HG03103 (cell line): Measurements from ENCODE around the gene GCC1.
"Not testable (repeated sequence)": the region's sequence is repeated elsewhere in the genome, so short reads cannot be mapped to it uniquely, and the experiment has no call there.

ENCODE experiments used
- ATAC-seq: cut with Tn5 transposase; IDR thresholded peaks from one replicate; pipeline ENCODE4 v1.9.1; 2021; ENCODE audit warnings: low read depth; ENCODE audit not compliant: unreplicated experiment

GCC1 gene

DNA sequence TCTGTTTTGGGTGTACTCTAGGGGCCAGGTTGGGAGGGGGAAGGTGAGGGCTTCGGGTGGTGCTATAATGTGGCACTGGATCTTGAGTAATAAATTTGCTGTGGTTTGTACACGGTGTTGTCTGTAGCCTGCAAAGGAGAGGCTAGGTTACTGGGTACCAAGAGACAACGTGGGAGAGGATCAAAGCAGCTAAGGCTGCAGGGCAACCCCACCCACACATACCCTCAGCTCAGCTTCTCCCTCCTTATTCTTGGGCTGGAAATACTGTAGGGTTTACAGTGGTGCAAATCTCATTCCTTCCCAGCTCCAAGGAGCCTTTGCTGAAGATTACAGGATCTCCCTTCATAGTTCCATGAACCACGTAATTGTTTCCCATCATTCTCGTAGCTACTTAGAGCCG lies 6.2 kb upstream of the GCC1 start:
- ATAC-seq = no peak

DNA sequence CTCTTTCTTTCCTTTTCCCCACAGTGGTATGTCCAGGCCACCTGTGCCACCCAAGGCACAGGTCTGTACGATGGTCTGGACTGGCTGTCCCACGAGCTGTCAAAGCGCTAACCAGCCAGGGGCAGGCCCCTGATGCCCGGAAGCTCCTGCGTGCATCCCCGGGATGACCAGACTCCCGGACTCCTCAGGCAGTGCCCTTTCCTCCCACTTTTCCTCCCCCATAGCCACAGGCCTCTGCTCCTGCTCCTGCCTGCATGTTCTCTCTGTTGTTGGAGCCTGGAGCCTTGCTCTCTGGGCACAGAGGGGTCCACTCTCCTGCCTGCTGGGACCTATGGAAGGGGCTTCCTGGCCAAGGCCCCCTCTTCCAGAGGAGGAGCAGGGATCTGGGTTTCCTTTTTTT lies 5.8 kb upstream of the GCC1 start:
- ATAC-seq = no peak

DNA sequence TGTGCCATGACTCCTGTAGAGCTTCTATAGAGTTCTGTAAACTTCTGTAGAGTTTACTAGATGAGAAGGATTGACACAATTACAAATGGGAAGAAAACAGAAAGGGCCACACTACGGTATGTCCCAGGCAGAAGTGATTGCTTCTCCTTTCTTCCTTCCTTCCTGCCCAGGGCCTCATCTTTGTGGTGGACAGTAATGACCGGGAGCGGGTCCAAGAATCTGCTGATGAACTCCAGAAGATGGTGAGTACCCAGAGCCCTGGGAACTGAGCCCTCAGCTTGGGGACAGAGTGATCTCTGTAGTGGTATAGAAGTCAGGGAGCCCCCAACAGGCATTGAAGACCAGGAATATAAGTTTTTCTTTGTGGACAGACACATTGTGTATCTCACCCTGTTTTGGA lies 4.5 kb upstream of the GCC1 start:
- no peak for ATAC-seq

DNA sequence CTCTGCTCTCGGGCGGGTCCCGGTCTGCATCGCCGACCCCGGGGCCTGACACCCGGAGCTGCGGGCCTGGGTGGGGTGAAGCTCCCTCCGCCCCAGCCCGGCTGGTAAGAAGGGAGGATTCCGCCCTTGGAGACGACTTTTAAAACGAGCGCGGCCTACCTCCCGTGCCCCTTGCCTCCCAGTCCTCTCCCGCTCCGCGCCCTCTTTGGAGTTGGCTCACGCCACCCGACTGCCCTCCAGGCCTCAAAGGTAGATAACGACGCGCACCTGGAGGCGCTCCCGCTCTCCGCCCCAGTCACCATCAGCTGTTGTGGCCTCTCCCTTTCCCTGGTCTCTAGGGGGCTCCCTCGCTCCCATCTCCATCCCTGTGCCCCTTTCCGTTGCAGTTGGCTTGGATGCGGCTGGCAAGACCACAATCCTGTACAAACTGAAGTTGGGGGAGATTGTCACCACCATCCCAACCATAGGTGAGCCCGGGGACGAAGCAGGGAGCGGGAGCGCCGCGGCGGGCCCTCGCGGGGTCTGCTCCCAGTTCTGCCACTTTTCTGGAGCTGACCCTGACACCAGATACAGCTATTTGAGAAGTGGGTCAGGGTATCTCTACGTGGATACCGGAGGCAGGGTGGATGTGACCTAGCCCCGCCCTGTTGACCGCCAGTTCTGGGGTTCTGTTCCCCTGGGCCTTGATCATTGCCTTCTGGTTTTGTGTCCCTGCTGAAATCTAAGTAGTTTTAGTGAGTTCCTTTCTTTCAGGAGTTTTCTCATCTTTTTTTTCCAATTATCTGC lies 3.5 kb upstream of the GCC1 start:
- peak; percentile 7 for ATAC-seq

DNA sequence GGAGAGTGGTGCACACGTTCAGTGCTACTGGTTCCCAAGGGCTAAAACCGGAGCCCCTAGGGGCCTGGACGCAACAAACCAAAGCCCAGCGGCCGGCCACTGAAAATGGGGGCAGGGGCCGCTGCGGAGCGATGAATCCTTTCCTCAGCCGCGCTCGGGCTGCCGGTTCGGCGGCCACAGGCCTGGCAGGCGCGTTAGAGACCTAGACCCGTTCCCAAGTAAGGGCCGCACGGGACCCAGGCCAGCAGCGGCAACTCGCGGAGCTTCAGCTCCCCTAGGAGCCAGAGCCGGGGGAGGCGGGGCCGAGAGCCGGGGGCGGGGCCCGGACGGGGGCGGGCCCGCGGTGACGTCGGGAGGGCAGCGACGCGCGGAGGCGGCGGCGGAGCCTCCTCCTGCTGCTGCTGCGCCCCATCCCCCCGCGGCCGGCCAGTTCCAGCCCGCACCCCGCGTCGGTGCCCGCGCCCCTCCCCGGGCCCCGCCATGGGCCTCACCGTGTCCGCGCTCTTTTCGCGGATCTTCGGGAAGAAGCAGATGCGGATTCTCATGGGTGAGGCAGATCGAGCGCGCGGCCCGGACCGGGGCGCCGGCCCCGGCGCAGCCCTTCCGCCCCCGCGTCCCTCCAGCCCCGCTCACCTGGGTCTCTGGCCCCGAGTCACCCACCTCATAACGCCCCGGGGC lies 2.8 kb upstream of the GCC1 start, which contains the start of gene ARF5:
TSS of gene ARF5 (plus strand) at position 393 of the 678 bp plus-strand sequence. CDS start at position 481, 88 bp downstream.
- ATAC-seq = peak; percentile 64

DNA sequence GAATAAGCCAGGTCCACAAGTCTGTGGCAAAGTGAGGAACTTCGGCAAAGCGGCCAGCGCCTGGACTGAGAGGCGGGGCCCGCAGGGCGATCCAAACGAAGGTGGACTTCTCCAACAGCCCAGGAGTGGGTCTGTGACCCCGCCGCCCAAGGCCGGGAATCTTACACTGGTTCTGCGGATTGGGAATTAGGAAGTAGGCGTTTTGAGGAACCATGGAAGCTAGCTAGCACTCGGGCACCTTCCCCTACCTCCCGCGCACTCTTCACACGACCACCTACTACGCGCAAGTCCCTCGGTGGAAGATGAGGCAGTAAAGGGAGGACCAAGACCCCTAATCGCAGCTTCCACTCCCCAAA lies 2.2 kb upstream of the GCC1 start:
- no peak for ATAC-seq

DNA sequence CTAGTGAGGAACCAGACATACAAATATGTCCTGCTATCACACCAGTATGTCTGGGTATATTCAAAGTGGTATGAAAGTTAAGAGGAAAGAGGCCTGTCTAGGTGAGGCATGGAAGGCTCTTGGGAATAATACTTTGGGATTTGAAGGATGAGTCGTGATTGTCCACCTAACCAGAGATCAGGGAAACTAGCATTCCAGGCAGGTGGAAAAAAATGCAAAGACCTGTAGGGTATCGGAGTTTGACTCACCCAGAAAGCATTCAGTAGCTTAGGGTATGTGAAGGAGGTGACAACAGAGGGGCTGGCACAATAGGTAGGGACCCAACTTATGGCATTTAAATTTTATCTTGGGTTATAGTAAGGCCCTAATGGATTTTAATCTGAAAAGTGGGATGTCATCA lies 950 bp upstream of the GCC1 start:
- ATAC-seq = no peak

DNA sequence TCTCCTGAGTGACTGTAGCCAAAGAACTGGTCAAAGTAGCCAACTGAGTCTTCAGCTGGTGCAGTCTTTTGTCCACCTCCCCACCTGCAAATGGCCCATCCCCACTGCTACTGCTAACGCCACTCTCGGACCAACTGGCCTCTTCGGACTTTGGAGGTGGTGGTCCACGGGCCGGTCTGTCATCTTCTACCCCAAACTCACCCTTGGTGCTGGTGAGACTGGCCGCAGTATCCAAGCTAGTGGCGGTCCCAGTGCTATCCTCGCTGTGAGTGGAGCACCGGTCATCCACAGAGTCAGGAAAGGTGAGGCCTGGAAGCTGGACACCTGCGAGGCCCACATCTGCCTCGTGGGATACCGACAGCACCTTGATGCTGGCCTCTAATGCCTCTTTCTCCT lies 750 bp downstream of the GCC1 start:
- no peak for ATAC-seq

DNA sequence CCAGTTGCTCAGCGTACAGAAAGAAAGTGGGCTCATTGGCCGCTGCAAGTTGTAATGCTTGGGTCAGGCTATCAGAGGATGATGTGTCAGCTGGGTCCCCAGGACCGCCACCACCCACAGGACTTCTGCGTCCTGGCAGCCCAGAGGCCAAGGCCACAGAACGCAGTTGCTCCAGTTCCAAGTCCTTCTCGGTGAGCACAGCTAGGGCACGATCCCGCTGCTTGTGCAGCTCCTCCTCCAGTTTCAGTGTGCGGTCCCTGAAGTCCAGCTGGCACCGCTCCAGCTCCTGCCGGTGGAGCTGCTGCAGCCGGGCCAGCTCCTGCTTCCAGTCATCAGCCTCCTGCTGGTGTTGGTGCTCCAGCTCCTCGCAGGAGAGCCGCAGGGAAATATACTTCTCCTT lies 3.0 kb downstream of the GCC1 start:
- ATAC-seq = no peak

DNA sequence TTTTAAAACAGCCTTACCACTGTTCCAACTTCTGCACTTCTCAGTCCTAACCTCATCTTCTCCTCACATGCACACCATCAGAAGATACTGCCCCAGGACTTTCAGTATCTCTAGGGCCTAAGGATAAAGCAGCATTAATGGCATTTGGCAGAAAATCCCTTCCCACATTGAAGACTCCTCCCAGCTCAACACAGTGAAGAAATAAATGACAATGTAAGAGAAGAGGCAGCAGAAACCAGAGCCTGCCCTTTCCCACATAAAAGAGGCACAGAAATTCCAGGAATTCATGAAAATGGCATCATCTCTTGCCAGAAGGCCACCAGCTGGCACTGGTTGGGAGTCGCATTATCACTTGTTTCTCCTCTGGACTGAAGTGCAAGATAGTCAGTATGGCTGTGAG lies 3.7 kb downstream of the GCC1 start:
- no peak for ATAC-seq

DNA sequence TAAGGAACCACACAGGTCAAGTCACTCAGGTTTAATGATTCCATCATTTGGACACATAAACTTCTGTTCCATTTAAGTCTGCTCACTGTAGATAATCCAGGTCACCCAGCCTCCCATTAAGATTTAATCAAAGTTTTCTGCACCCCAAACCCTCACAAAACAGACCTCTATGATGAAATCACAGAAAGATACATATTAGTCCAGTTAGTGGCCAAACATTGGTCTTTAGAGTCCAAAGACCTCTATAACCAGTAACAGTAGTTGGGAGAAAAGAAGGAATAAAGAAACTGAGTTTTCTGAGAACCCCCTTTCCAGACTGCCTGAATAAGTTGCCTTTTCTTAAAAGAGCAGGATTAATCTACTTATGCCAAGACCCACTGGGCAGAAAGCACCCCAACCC lies 4.8 kb downstream of the GCC1 start:
- no peak for ATAC-seq

DNA sequence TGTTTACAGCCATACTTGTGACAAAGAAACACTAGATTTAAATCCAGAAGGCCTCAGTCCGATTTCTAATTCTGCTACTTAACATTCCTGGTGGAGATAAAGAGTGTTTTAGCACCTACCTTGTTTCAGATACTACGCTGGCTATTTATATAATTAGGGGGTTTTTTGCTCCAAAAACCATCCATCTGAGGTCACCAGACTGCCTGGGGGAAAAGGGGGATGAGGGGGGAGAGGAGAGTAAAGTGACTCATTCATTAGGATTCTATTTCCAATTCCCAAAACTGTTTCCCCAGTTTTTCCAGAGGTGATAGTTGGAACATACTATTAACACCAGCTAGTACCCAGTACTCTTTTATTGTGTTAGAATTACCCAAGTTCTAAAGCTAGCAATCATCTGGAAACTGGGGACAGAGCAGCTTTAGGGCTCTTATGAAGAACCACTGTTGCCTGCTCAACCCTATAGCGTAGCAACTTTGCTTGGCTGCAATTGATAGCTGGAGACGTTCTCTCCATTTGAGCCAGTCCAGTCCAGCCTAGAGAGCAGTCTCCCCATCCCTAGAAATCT lies 6.6 kb downstream of the GCC1 start:
- no peak for ATAC-seq

DNA sequence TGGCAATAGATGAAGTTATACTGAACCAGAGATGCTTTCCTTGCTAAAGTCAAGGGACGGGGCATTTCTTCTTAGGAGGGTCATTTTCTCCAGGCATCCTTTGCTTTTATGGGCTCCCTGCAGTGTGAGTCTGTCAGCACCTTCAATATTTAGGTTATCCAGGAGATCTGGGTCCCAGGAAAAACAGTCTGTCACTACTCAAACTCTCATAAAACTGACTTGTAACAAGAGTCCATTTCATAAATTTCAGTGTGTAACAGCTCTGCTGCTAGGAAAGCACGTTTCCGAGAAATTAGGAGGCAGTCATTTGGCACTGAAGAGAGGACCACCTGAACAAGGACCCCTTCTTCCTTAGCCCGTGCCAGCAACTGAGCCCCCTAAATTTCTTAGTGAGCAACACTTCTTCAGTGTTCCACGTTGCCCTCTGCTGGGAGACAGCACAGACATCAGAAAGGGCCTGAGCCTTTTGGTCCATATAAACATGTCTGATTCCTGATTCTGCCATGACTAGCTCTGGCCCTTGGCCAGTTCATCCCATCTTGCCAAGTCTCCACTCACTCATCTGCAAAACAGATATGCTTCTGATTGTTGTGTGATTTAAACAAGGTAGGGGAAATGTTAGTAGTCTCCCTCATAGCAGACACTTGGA lies 7.2 kb downstream of the GCC1 start:
- ATAC-seq = no peak

DNA sequence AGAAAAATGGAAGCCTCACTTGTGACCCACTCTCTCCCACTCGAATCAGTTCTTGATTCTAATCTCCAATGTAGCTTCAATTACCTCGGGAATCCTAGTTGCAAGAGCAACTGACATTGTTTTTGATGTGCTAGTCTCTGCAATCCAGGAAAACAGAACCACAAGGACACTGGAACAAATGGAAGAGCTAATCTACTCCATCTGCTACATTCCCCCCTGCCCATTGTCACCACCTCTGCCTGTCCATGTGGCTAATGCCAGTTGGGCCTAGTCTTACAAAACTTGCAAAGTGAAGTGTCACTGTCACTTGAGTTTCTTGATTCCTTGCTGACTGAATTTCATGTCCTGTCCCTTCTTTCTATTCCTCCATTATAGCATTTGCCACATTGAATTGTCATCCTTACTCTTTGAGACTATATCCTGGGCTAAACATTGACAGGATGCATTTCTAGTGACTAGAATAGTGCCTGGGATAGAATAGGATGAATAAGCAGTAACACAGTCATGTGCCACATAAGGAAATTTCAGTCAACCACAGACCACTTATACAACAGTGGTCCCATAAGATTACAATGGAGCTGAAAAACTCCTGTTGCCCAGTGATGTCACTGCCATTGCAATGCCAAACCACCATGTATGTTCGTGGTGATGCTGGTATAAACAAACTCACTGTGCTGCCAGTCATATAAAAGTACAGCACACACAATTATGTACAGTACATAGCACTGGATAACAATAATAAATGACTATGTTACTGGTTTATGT lies 13.5 kb downstream of the GCC1 start:
- ATAC-seq = no peak

DNA sequence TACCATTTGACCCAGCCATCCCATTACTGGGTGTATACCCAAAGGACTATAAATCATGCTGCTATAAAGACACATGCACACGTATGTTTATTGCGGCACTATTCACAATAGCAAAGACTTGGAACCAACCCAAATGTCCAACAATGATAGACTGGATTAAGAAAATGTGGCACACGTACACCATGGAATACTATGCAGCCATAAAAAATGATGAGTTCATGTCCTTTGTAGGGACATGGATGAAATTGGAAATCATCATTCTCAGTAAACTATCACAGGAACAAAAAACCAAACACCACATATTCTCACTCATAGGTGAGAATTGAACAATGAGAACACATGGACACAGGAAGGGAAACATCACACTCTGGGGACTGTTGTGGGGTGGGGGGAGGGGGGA lies 17.4 kb downstream of the GCC1 start:
- not testable (repeated sequence) for ATAC-seq

DNA sequence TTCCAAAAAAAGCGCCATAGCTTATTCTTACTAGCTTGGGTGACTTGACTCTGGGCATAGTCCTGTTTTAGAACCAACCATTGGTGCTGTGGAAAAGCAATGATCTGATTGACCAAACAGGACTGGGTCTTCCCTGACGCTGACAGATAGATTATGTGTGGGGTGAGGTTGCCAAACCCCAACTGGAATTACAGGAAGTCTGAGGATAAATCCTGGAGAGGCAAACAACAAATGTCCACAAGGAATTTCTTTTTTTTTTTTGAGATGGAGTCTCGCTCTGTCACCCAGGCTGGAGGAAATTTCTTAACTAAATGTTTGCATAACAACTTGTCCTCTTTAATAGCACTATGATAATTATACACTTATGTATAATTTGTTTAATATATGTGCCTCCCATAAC lies 19.2 kb downstream of the GCC1 start:
- ATAC-seq = no peak

DNA sequence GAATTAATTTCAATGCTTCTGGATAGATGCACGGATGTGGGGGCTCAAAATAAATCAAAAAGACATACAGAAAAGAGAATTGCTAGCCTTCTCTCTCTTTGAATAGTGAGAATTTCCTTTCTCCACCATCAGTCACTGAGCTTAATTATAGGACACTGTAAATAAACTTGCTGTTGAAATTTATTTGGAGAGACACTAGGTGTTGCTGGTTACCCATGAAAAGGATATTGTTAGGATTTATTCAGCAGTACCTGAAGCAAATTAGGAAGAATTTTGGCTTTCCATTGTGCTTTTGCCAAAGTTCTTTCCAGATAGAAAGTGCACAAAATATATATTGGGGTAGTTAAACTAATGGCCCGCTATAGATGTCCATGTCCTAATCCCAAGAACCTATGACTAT lies 27.6 kb downstream of the GCC1 start:
- ATAC-seq = no peak

DNA sequence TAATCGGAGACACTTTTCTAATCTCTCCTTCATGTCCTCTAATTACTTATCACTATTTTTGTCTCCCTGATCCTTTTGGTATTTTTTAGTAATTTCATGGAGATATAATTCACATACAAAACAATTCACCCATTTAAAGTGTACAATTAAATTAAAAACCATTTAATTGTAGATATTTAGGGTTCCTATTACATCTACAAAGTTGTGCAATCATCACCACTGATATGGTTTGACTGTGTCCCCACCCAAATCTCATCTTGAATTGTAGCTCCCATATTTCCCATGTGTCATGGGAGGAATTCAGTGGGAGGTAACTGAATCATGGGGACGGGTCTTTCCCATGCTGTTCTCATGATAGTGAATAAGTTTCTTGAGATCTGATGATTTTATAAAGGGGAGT lies 29.0 kb downstream of the GCC1 start:
- ATAC-seq = no peak

DNA sequence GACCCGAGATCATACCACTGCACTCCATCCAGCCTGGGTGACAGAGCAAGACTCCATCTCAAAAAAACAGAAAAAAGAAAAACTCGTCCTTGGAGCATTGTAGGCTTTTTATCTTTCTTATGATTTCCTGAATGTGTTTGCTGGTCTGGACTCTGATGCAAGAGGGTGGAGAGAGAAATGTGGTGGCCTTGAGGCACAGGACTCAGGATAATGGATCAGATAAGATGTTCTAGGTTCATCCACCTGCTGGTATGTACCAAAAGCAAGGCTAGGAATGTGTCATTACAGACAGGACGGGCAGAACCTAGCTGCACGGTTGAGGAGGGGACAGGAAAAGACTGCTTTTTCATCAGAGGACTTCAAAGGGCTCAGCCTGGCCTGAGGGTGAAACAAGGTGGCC lies 33.5 kb downstream of the GCC1 start:
- no peak for ATAC-seq

DNA sequence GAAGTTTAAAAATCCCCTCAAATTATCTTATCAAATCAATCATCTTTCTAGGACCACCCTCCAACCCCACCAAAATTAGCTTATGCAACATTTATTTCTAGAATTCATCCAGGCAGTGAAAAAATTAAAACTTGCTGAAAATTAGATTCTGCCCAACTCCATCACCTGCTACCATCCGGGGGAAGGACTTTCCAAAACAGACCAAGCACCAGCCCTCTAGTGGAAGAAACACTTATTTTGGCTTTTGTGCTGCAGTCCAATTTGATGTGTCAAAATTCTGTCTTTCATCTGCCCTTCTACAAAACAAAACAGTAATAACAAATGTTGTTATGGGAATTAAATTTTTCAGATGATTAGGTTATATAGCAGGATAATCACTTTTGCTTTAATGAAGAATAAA lies 35.1 kb downstream of the GCC1 start:
- no peak for ATAC-seq

DNA sequence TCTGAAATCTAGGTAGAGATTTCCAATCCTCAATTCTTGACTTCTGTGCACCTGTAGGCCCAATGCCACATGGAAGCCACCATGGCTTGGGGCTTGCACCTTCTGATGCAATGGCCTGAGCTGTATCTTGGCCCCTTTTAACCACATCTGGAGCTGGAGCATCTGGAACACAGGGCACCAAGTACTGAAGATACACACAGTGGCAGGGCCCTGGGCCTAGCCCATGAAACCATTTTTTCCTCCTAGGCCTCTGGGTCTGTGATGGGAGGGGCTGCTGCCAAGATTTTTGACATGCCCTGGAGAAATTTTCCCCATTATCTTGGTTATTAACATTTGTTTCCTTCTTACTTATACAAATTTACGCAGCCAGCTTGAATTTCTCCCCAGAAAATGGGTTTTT lies 39.1 kb downstream of the GCC1 start:
- no peak for ATAC-seq
